ENCODE results near the gene AGRN.

- TF ChIP-seq CTCF (IDR thresholded peaks at IDR 0.05): no peak
- no peak for TF ChIP-seq EP300 (IDR thresholded peaks at IDR 0.05)
- TF ChIP-seq POLR2A (IDR thresholded peaks at IDR 0.05): no peak
These were observed 71.6 kb downstream of the AGRN start for GRCh38 chr1:1091344-1092148.
